C1 segment of cervical spinal cord (tissue), 14 donors: ENCODE results near the gene KITLG.
A peak's percentile ranks its signal among the peaks of the same experiment; 100 is the strongest.
"Not testable (repeated sequence)": the region's sequence is repeated elsewhere in the genome, so short reads cannot be mapped to it uniquely, and the experiment has no call there.

Experiments used
- DNase-seq, 14 donors: peaks; one replicate each; lab custom pipeline; 2025; lab: John Stamatoyannopoulos, UW

Gene KITLG

DNA sequence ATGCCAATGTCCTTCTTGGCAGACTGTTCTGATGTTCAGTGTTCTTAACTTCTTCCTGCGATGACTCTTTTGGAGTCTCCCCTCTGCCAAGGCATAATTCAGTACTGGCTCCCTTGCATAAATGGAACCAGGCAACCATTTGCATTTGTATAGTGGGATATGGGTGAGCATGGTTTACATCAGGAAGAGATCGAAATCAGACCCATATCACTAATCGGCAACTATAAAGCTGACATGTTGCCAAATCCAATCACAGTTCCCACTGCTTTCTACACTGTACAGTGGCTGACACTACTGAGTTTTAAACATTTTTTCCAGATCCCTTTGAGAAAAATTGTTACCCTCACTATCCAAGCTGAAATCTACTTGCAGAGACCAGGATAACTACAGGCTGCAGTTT is 83.8 kb downstream of the KITLG start:
- DNase-seq = no peak

DNA sequence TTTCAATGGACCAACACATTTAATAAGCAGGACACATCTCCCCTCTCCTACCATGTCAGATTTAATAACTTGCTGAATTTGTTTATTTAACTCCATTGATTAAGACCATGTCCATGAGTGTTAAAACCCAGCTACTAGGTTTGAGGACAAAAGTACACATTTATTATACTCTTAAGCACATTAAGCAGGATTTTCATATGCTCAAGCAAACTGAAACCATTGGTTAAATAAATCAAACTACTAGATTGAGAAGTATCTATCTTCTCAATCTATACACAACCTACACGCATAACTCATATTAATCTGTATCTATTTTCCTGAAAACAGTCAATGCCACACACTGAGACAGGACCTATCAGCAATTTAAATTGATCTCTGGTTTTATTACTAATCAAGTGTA is 85.2 kb downstream of the KITLG start:
- no peak for DNase-seq

DNA sequence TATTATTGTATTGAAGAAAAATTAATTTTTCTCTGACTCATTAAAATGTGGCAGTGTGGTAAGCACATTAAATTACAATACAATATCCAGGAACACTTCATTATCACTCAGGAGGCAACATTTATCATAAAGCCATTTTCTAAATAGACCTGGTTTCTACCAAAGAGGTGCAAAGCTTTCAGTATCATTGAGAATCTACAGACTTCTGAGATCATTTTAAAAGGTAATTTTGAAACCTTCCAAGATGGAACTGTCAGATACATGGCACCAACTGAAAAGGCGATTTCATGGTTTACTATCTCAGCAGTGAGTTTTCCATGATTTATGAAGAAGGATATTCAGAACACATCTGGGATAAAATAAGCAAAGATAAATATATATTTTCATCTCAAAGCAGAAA is 85.8 kb downstream of the KITLG start:
- DNase-seq = no peak

- no peak for DNase-seq
Measured at GRCh38 chr12:88493636-88494035, 86.6 kb downstream of the KITLG start.

GRCh38 chr12:88490425-88490824 is 89.8 kb downstream of the KITLG start:
- DNase-seq = no peak

DNA sequence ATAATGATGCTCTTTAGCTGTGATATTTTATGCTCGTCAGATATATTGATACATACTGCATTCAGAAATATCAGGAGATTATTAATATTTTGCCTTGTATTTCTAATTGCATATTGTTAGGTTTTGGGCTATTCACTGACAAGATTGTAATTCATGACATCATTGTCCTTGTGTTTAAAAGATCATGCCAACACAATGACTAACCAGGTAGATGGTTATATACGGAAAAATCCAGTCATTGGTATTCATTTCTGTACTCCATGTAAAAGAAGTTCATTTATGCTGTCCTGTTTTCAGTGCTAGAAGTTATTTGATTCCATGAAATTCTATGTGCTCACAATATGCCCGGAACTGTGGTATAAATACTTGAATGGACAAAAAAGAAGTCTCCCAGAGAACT is 107.5 kb downstream of the KITLG start:
- DNase-seq = no peak

- no peak for DNase-seq
Measured at GRCh38 chr12:88472248-88472647, 108.0 kb downstream of the KITLG start.

DNA sequence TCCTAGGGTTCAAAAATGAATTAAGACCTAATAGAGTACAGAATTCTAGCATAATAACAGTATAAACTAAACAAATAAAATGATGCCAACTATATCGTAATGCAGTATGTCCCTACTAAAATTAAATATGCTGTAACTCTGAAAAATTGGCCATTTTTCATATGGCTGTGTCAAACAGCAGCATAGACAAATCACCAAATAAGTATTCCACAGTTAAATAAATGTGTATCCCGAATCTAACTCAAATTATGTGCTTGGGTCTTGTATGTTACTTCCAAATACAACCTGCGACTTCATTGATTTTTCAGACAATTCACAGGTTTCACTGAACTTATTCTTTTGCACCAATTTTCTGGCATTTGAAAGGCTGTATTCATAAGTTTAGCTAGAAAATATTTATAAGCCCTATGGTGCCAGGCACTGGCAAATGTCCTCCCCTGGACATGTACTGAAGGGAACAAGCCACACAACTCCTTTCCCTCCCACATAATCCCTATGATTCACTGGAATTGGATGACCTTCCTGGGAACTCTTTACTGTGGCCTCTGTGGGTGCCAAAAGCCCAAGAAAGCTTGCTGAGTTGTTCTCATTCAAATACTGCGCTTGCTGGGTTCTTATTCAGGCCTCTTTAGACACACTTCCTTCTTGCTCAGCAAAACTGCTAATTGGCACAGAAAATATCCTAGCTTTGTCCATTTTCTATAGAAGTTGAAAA is 108.8 kb downstream of the KITLG start:
- DNase-seq = peak in 1 of 14 donors; percentile 2

- no peak for DNase-seq
Measured at GRCh38 chr12:88469154-88469553, 111.1 kb downstream of the KITLG start.

DNA sequence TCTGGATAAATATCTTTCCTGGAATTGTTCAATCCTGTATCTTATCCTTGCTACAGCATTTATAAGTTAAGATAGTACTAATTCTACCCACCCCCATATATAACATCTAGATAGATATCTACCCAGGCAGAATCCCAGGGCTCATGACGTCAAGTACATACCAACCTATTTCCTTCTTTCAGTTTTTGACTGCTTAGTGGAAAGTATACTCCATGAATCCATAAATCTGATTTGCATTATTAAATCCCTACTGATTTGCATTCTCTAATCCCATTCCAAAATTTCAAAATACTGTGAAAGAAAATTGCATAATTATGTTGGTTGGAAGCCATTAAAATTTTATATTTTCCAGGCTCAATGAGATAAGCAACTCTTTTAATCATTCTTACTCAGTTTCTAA is 111.7 kb downstream of the KITLG start:
- no peak for DNase-seq

DNA sequence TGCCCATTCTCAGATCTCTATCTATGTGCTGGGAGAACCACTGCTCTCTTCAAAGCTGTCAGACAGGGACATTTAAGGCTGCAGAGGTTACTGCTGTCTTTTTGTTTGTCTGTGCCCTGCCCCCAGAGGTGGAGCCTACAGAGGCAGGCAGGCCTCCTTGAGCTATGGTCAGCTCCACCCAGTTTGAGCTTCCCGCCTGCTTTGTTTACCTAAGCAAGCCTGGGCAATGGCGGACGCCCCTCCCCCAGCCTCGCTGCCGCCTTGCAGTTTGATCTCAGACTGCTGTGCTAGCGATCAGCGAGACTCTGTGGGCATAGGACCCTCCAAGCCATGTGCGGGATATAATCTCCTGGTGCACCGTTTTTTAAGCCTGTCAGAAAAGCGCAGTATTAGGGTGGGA is 113.6 kb downstream of the KITLG start:
- DNase-seq = not testable (repeated sequence)

DNA sequence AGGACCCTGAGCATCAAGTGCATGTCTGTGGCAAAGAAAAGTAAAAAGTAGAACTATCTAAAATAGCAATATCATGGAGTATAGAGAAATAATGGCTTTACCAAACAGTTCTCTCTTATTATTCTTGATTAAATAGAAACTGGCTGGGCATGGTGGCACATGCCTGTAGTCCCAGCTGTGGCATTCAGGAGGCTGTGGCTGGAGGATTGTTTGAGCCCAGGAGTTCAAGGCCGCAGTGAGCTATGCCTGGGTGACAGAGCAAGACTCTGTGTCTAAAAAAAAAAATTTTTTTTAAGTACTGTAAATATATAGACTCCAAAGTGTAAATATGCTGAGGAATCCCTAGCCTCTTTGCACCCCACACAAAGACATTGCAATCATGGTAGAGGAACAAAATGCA is 121.9 kb downstream of the KITLG start:
- DNase-seq = no peak

- no peak for DNase-seq
Measured at GRCh38 chr12:88453323-88453722, 126.9 kb downstream of the KITLG start.

GRCh38 chr12:88451205-88451604 is 129.1 kb downstream of the KITLG start:
- DNase-seq = no peak

GRCh38 chr12:88450136-88450535 is 130.1 kb downstream of the KITLG start:
- no peak for DNase-seq

DNA sequence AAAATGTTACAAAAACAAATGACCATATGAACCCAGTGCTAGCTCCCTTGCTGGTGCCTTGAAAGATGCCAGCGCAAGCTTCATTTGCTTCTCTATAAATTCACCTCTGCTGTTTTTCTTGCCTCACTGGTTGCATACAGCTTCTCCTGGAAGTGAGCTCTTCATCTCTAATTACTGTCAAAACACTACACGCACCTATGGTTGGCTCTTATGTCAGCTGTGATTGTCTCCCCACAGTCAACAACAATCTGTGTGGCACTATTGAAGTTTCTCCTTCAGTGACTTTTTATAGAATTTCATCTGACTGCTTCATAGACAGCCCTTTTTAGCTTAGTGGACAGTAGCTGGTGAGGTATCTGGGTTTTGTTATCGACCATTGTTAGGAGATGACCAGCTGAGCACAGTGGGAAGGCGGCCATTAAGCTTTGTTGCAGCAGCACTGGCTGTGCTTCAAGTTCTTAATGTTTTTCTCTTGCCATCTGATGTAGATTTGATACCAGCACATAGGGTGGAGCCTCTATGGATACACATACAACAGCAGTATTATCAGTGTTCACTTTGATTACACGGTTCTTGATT is 131.8 kb downstream of the KITLG start:
- DNase-seq = no peak

DNA sequence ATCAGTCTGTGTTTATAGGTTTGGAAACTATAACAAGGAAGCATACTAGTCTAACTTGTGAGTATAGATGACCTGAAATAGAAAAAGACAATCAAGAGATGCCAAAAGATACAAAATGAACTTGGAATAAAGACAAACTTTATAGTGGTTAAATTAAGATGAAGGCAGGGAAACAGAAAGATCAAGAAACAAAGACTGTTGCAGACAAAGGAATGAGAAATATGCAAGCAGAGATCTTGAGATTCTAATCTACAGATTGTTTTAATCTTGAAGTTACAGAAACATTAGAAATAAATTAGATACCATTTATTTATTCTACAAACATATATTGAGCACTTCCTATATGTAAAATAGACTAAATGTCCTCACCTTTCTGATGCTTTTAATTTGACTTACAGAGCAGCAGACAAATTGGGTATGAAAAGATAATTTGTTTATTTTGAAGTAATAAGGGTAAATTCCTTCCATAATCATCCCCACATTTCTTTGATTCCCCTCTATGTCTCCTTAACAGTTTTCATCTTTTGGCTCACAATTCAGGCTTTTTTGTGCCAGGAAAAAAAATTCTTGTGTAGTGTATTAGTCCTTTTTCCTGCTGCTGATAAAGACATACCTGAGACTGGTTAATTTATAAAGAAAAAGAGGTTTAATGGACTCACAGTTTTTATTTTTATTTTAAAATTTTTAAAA is 134.4 kb downstream of the KITLG start:
- no peak for DNase-seq

- DNase-seq = no peak
Measured at GRCh38 chr12:88444481-88444880, 135.8 kb downstream of the KITLG start.
